Adrenal gland (tissue), 5 donors: ENCODE measurements around the gene ARFGAP1.

ENCODE experiments used
- CTCF ChIP-seq, 6 experiments: fragments of 450-650 bp in 4 of 6; fragments of 200-600 bp in 2 of 6; sonication (generic) in 1 of 6; IDR thresholded peaks; 1 replicate in 5 of 6; 2 replicates in 1 of 6; pipeline versions ENCODE4 v1.5.1 to v1.8.0; 2016 to 2021; ENCODE audit warnings: antibody characterized with exemption in 6 of 6, mild to moderate bottlenecking in 2 of 6, moderate library complexity in 1 of 6
- POLR2A ChIP-seq, 2 donors: fragments of 450-650 bp; IDR thresholded peaks; one replicate each; pipeline ENCODE4 v1.6.1; 2017; ENCODE audit warnings: antibody characterized with exemption in 2 of 2, mild to moderate bottlenecking in 2 of 2, moderate library complexity in 1 of 2
- donor health status: DM: no; HTN: no; CAD: no.

- no peak for TF ChIP-seq CTCF (IDR thresholded peaks at IDR 0.05)
- no peak for TF ChIP-seq POLR2A (IDR thresholded peaks at IDR 0.05)
These were observed 10.9 kb downstream of the ARFGAP1 start for GRCh38 chr20:63283397-63284082.
